ENCODE measurements around the gene VMO1. TPM values are rescaled to one million over a fixed set of nuclear protein-coding genes. Genes with fewer than 3 reads are reported as not detected.
"Not testable (repeated sequence)": the region's sequence is repeated elsewhere in the genome, so short reads cannot be mapped to it uniquely, and the experiment has no call there.

VMO1 gene, protein sequence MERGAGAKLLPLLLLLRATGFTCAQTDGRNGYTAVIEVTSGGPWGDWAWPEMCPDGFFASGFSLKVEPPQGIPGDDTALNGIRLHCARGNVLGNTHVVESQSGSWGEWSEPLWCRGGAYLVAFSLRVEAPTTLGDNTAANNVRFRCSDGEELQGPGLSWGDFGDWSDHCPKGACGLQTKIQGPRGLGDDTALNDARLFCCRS
- total RNA-seq: 0.28 and 0.46 TPM in 2 replicates

GRCh38 chr17:4786106-4786511 is at the start of gene VMO1:
TSS of gene VMO1 (minus strand) at chr17:4786364. CDS start at chr17:4786352, 12 bp downstream.
- Mint-ChIP-seq H3K27ac (no peak within 1 kb of the TSS), H3K4me1 (ENCODE audit: low read depth) (peaks cover 19% of the 10 kb centered on the region), H3K36me3 (ENCODE audit: low read depth) (no peaks in the 10 kb centered on the region), H3K27me3 (ENCODE audit: low read depth) (peaks cover 58% of the 10 kb centered on the region), H3K9me3 (no peaks in the 10 kb centered on the region), H3K4me3 (ENCODE audit: low read depth) (no peak within 1 kb of the TSS)
- intact Hi-C loops (cut with micrococcal nuclease): loop anchor here (2.0 kb wide), 1 partner anchor 103 kb away; no protein-coding TSS in a partner anchor
- DNase-seq (ENCODE audit: low spot score): no peak

- no peak for DNase-seq (ENCODE audit: low spot score)
- Mint-ChIP-seq H3K27ac (no peak overlapping the region), H3K9me3 (no peaks in the 10 kb centered on the region), H3K36me3 (ENCODE audit: low read depth) (peaks cover 12% of the 10 kb centered on the region), H3K4me1 (ENCODE audit: low read depth) (peaks cover 32% of the 10 kb centered on the region), H3K27me3 (ENCODE audit: low read depth) (no peaks in the 10 kb centered on the region), H3K4me3 (ENCODE audit: low read depth) (peak overlapping the region; percentile 82)
- intact Hi-C loops (cut with micrococcal nuclease): no loop called here
Measured at GRCh38 chr17:4834681-4835020, 48.5 kb upstream of the VMO1 start.

- Mint-ChIP-seq H3K36me3 (ENCODE audit: low read depth) (peaks cover 9% of the 10 kb centered on the region), H3K27ac (peak overlapping the region; percentile 36), H3K4me3 (ENCODE audit: low read depth) (peak overlapping the region; percentile 82), H3K27me3 (ENCODE audit: low read depth) (no peaks in the 10 kb centered on the region), H3K9me3 (no peaks in the 10 kb centered on the region), H3K4me1 (ENCODE audit: low read depth) (peaks cover 26% of the 10 kb centered on the region)
- no peak for DNase-seq (ENCODE audit: low spot score)
- intact Hi-C loops (cut with micrococcal nuclease): loop anchor here (1.0 to 2.0 kb wide), 2 partner anchors 37 to 103 kb away; partner anchors contain the start of genes MED11 and PSMB6
Measured at GRCh38 chr17:4833941-4834680, 47.9 kb upstream of the VMO1 start.

GRCh38 chr17:4833178-4833940 is 47.2 kb upstream of the VMO1 start, which contains the start of gene MINK1:
TSS of gene MINK1 (plus strand) at chr17:4833340. CDS start at chr17:4833584, 244 bp downstream.
- Mint-ChIP-seq H3K27me3 (ENCODE audit: low read depth) (no peaks in the 10 kb centered on the region), H3K36me3 (ENCODE audit: low read depth) (peaks cover 8% of the 10 kb centered on the region), H3K9me3 (no peaks in the 10 kb centered on the region), H3K4me3 (ENCODE audit: low read depth) (peak within 1 kb of the TSS; percentile 90), H3K27ac (peak within 1 kb of the TSS; percentile 86), H3K4me1 (ENCODE audit: low read depth) (peaks cover 25% of the 10 kb centered on the region)
- peak; percentile 87 for DNase-seq (ENCODE audit: low spot score)
- intact Hi-C loops (cut with micrococcal nuclease): loop anchor here (1.0 to 2.0 kb wide), 2 partner anchors 37 to 102 kb away; partner anchors contain the start of genes MED11 and PSMB6

GRCh38 chr17:4832829-4833177 is 46.6 kb upstream of the VMO1 start:
- intact Hi-C loops (cut with micrococcal nuclease): loop anchor here (1.0 to 2.0 kb wide), 2 partner anchors 36 to 102 kb away; partner anchors contain the start of genes MED11 and PSMB6
- DNase-seq (ENCODE audit: low spot score): not testable (repeated sequence)
- H3K4me1 Mint-ChIP-seq (ENCODE audit: low read depth): peaks cover 23% of the 10 kb centered on the region

GRCh38 chr17:4827399-4827798 is 41.2 kb upstream of the VMO1 start:
- no peaks in the 10 kb centered on the region for H3K36me3 Mint-ChIP-seq (ENCODE audit: low read depth)
- no peaks in the 10 kb centered on the region for H3K9me3 Mint-ChIP-seq
- H3K4me1 Mint-ChIP-seq (ENCODE audit: low read depth): no peaks in the 10 kb centered on the region
- no peak for DNase-seq (ENCODE audit: low spot score)
- intact Hi-C loops (cut with micrococcal nuclease): no loop called here
- H3K27ac Mint-ChIP-seq: no peak overlapping the region
- no peak overlapping the region for H3K4me3 Mint-ChIP-seq (ENCODE audit: low read depth)
- H3K27me3 Mint-ChIP-seq (ENCODE audit: low read depth): no peaks in the 10 kb centered on the region

More at GRCh38 chr17:4832829-4833177, 46.6 kb upstream of the VMO1 start:
- Mint-ChIP-seq H3K4me3 (ENCODE audit: low read depth) (peak overlapping the region; percentile 90), H3K27ac (peak overlapping the region; percentile 86)
- H3K9me3 Mint-ChIP-seq; H3K36me3 Mint-ChIP-seq (ENCODE audit: low read depth); H3K27me3 Mint-ChIP-seq (ENCODE audit: low read depth): not testable (repeated sequence)

DNA sequence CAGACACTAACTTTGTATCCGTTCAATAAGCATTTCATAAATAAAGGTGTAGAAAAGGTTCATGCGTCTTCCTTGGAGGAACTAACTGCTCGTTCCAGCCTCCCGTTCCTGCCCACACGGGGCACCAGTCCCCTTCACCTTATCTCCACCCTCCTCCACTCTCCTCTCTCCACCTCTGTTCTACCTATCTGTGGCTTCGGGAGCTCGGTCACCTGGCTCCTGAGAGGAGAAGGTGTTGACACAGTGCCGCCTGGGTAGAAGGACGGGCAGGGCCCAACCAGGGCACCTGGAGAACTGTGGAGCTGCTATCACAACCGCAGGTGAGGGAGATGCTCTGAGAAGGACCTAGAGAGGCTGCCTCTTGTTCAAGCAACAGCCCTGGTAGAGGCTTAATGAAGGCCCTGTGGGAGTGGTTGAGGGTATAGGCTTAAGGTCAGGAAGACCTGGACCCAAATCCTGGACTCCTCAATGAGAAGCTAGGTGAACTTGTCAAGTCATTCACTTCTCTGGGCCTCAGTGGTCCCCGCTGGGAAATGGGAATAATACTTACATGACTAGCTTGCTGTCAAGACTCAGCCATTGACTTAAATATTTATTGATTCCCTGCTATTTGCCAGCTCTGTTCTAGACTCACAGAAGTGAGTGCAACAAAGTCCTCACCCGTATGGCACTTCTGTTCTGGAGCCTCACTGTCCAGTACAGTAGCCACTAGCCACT is 37.4 kb upstream of the VMO1 start:
- H3K36me3 Mint-ChIP-seq (ENCODE audit: low read depth): no peaks in the 10 kb centered on the region
- H3K4me1 Mint-ChIP-seq (ENCODE audit: low read depth): no peaks in the 10 kb centered on the region
- no peaks in the 10 kb centered on the region for H3K27me3 Mint-ChIP-seq (ENCODE audit: low read depth)
- H3K9me3 Mint-ChIP-seq: no peaks in the 10 kb centered on the region
- no peak overlapping the region for H3K27ac Mint-ChIP-seq
- no peak overlapping the region for H3K4me3 Mint-ChIP-seq (ENCODE audit: low read depth)
- no peak for DNase-seq (ENCODE audit: low spot score)
- intact Hi-C loops (cut with micrococcal nuclease): no loop called here

- Mint-ChIP-seq H3K27ac (no peak overlapping the region), H3K36me3 (ENCODE audit: low read depth) (no peaks in the 10 kb centered on the region), H3K4me3 (ENCODE audit: low read depth) (no peak overlapping the region), H3K9me3 (no peaks in the 10 kb centered on the region), H3K4me1 (ENCODE audit: low read depth) (no peaks in the 10 kb centered on the region), H3K27me3 (ENCODE audit: low read depth) (no peaks in the 10 kb centered on the region)
- no peak for DNase-seq (ENCODE audit: low spot score)
- intact Hi-C loops (cut with micrococcal nuclease): no loop called here
Measured at GRCh38 chr17:4822835-4823234, 36.7 kb upstream of the VMO1 start.

- intact Hi-C loops (cut with micrococcal nuclease): no loop called here
- Mint-ChIP-seq H3K36me3 (ENCODE audit: low read depth) (no peaks in the 10 kb centered on the region), H3K27ac (no peak overlapping the region), H3K4me1 (ENCODE audit: low read depth) (no peaks in the 10 kb centered on the region), H3K27me3 (ENCODE audit: low read depth) (no peaks in the 10 kb centered on the region), H3K9me3 (no peaks in the 10 kb centered on the region), H3K4me3 (ENCODE audit: low read depth) (no peak overlapping the region)
- DNase-seq (ENCODE audit: low spot score): no peak
Measured at GRCh38 chr17:4818276-4818675, 32.1 kb upstream of the VMO1 start.

- Mint-ChIP-seq H3K9me3 (no peaks in the 10 kb centered on the region), H3K4me3 (ENCODE audit: low read depth) (no peak overlapping the region), H3K27me3 (ENCODE audit: low read depth) (no peaks in the 10 kb centered on the region), H3K27ac (no peak overlapping the region), H3K36me3 (ENCODE audit: low read depth) (no peaks in the 10 kb centered on the region), H3K4me1 (ENCODE audit: low read depth) (no peaks in the 10 kb centered on the region)
- intact Hi-C loops (cut with micrococcal nuclease): no loop called here
- no peak for DNase-seq (ENCODE audit: low spot score)
Measured at GRCh38 chr17:4816826-4817225, 30.7 kb upstream of the VMO1 start.

DNA sequence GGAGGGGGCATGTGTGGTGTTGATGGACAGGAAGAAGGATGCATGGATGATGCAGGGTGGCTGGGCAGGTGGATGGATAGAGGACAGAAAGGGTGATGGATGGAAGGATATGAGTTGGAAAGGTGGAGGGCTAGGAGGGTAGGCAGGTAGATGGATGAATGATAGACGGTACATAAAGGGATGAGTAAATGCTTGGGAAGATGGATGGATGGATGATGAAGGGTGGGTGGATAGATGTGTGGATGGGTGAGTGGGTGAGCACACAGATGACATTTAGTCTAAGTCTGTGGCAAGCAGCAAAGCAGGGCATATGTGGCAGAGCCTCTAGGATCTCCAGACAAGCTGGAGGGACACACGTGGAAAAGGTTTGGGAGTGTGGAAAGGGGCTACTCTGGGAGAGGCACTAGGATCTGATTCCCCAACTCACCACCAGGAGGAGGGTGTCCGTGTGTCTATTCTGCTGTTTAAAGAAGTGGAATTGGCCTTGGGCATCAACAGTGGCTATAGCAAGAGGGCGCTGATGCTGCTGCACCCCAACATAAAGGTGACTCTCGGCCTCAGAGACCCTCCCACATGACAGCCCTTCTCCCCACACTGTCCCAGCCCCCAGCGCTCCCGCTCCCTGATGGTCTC is 29.0 kb upstream of the VMO1 start:
- H3K27me3 Mint-ChIP-seq (ENCODE audit: low read depth): no peaks in the 10 kb centered on the region
- no peaks in the 10 kb centered on the region for H3K4me1 Mint-ChIP-seq (ENCODE audit: low read depth)
- peaks cover 5% of the 10 kb centered on the region for H3K36me3 Mint-ChIP-seq (ENCODE audit: low read depth)
- H3K4me3 Mint-ChIP-seq (ENCODE audit: low read depth): no peak overlapping the region
- intact Hi-C loops (cut with micrococcal nuclease): no loop called here
- DNase-seq (ENCODE audit: low spot score): no peak
- H3K9me3 Mint-ChIP-seq: no peaks in the 10 kb centered on the region
- no peak overlapping the region for H3K27ac Mint-ChIP-seq

- peaks cover 2% of the 10 kb centered on the region for H3K4me1 Mint-ChIP-seq (ENCODE audit: low read depth)
Measured at GRCh38 chr17:4812690-4813089, 26.5 kb upstream of the VMO1 start.

More at GRCh38 chr17:4812690-4813089, 26.5 kb upstream of the VMO1 start:
- intact Hi-C loops (cut with micrococcal nuclease): no loop called here
- no peak overlapping the region for H3K27ac Mint-ChIP-seq
- peaks cover 10% of the 10 kb centered on the region for H3K36me3 Mint-ChIP-seq (ENCODE audit: low read depth)
- H3K9me3 Mint-ChIP-seq: no peaks in the 10 kb centered on the region
- no peak for DNase-seq (ENCODE audit: low spot score)
- H3K4me3 Mint-ChIP-seq (ENCODE audit: low read depth): no peak overlapping the region
- H3K27me3 Mint-ChIP-seq (ENCODE audit: low read depth): no peaks in the 10 kb centered on the region
